A673 (cell line): ENCODE results near the gene CCDC106.

ENCODE experiments used
- CTCF ChIP-seq: fragments of 300-800, 200-600 bp; sonication (generic); conservative IDR thresholded peaks from 2 replicates; pipeline ENCODE4 v1.5.1; 2017; ENCODE audit warnings: low read depth, mild to moderate bottlenecking, antibody characterized with exemption, low read length, moderate library complexity, mixed read lengths
- EZH2 ChIP-seq: fragments of 200-600 bp; sonication (generic); IDR thresholded peaks from 2 replicates; pipeline ENCODE4 v1.6.1; 2017; ENCODE audit warnings: borderline replicate concordance, low read depth, mild to moderate bottlenecking, mixed read lengths, antibody characterized with exemption, low read length; ENCODE audit not compliant: poor library complexity, severe bottlenecking

- TF ChIP-seq CTCF (no peak), EZH2 (no peak)
These were observed 29.6 kb upstream of the CCDC106 start for GRCh38 chr19:55618426-55618825.
